ENCODE results near the gene TGM1. TPM values are rescaled to one million over a fixed set of nuclear protein-coding genes. Genes with fewer than 3 reads are reported as not detected.

Gene TGM1
- polyA plus RNA-seq, 1 of the 3 experiments (the other 2 are of a cell fraction): 2.7 TPM

DNA sequence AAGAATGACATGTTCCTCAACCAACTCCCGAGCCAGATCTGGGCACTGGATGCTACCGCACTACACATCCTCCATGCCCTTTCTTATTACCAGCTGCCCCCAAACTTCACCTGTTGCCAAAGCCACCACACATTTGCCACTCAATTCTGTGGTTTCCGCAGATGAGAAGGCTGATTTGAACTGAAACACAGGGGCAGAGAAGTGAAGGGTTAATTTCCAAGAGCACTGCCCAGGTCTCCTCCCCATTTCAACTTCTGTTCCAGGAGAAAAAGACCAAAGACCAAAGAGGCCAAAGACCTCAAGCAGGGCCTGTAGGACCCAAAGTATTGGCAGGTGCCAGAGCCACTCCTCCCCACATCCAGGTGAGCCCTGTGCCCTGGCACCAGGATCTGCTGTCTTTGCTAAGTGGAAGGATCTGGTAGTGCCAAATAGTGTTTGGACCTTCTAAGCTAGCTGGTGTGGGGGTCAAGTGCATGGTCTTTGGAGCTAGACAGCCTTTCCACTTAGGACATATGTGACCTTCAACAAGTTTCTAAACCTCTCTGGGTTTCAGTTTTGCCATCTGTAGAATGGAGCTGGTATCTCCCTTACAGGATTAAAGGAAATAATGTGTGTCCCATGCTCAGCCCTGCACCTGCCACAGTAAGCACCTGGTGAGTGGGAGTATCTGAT lies 28.6 kb upstream of the TGM1 start (continued):
- TF ChIP-seq ZBTB33 (IDR thresholded peaks at IDR 0.05; ENCODE audit: borderline replicate concordance, low read depth) (no peak), NFIC (IDR thresholded peaks at IDR 0.05; ENCODE audit: borderline replicate concordance) (no peak)

DNA sequence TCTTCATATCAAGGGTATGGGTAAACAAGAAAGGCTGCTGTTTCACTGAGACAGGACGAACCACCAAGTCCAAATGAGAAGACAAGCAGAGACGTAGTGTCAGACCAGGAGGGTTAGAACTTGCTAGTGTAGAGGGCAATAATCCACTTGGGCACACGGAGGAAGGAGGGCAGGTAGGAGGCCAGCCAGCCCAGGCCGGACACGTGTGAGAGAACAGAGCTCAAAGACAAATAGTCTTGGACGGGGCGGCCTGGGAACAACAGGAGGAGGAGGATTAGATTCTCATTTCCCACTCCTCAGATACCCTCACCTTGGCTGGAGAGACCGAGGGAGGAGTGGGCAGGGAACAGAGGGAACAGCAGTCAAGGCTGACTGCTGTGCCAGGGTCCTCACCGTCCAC lies 27.8 kb upstream of the TGM1 start:
- Histone ChIP-seq H2AFZ (ENCODE audit: low read depth) (no peak overlapping the region), H3K9me2 (no peaks in the 10 kb centered on the region), H4K20me1 (ENCODE audit: insufficient read depth) (no peaks in the 10 kb centered on the region), H3K4me2 (no peak overlapping the region), H3K9ac (no peak overlapping the region), H3F3A (replicated peaks; ENCODE audit: insufficient read depth) (peaks cover 3% of the 10 kb centered on the region), H3K27me3 (ENCODE audit: insufficient read depth) (no peaks in the 10 kb centered on the region), H3K36me3 (replicated peaks in 1 of 2; ENCODE audit: control insufficient read depth in 1 of 2, insufficient read depth in 2 of 2, low read length in 1 of 2) (peaks cover 9 to 42% of the 10 kb centered on the region in 2 experiments), H3K9me3 (no peaks in the 10 kb centered on the region), H3K27ac (ENCODE audit: low read depth in 2 of 2, low read length in 1 of 2) (no peak overlapping the region), H3K4me3 (ENCODE audit: low read depth in 2 of 2, low read length in 1 of 2) (no peak overlapping the region), H3K79me2 (ENCODE audit: insufficient read depth) (no peaks in the 10 kb centered on the region), H3K4me1 (ENCODE audit: control insufficient read depth in 1 of 2, insufficient read depth in 2 of 2, low read depth in 1 of 2, low read length in 1 of 2) (no peaks in the 10 kb centered on the region)
- POLR2A ChIA-PET: no interaction called here
- no peak for TF ChIP-seq RXRA (IDR thresholded peaks at IDR 0.05; ENCODE audit: borderline replicate concordance, low read depth)
- no peak for TF ChIP-seq JUND (IDR thresholded peaks at IDR 0.05)
- TF ChIP-seq, protein P1, sequence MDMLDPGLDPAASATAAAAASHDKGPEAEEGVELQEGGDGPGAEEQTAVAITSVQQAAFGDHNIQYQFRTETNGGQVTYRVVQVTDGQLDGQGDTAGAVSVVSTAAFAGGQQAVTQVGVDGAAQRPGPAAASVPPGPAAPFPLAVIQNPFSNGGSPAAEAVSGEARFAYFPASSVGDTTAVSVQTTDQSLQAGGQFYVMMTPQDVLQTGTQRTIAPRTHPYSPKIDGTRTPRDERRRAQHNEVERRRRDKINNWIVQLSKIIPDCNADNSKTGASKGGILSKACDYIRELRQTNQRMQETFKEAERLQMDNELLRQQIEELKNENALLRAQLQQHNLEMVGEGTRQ (IDR thresholded peaks at IDR 0.05; ENCODE audit: borderline replicate concordance, low read depth, low read length): no peak
- CTCF ChIA-PET: interaction anchor here (0.9 to 6.2 kb wide), 5 partner anchors 9 to 47 kb away, joined by 3 to 43 read pairs (median 18); partner anchors contain the start of genes CIDEB and TINF2
- no peak for DNase-seq
- 78% methylated on average over 8 of the region's 9 CpGs for WGBS (ENCODE audit: low lambda C conversion rate)

GRCh38 chr14:24289649-24290280 lies 26.8 kb upstream of the TGM1 start:
- 77% methylated on average over 6 of the region's 6 CpGs for WGBS (ENCODE audit: low lambda C conversion rate)
- no peak overlapping the region for H3K4me2 ChIP-seq
- no peaks in the 10 kb centered on the region for H3K79me2 ChIP-seq (ENCODE audit: insufficient read depth)
- no peaks in the 10 kb centered on the region for H4K20me1 ChIP-seq (ENCODE audit: insufficient read depth)
- no peaks in the 10 kb centered on the region for H3K4me1 ChIP-seq (ENCODE audit: control insufficient read depth in 1 of 2, insufficient read depth in 2 of 2, low read depth in 1 of 2, low read length in 1 of 2)
- no peak overlapping the region for H3K27ac ChIP-seq (ENCODE audit: low read depth in 2 of 2, low read length in 1 of 2)
- H3K27me3 ChIP-seq (ENCODE audit: insufficient read depth): no peaks in the 10 kb centered on the region
- no peak overlapping the region for H3K9ac ChIP-seq
- POLR2A ChIA-PET: interaction anchor here (0.5 to 0.6 kb wide), 2 partner anchors 18 to 245 kb away, joined by 3 read pairs; partner anchors contain the start of gene RABGGTA
- H3K36me3 ChIP-seq (replicated peaks in 1 of 2; ENCODE audit: control insufficient read depth in 1 of 2, insufficient read depth in 2 of 2, low read length in 1 of 2): peaks cover 3 to 32% of the 10 kb centered on the region in 2 experiments
- no peak for TF ChIP-seq POLR2AphosphoS5 (IDR thresholded peaks at IDR 0.05; ENCODE audit: low read depth, low read length)
- TF ChIP-seq, protein P2, sequence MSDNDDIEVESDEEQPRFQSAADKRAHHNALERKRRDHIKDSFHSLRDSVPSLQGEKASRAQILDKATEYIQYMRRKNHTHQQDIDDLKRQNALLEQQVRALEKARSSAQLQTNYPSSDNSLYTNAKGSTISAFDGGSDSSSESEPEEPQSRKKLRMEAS (IDR thresholded peaks at IDR 0.05; ENCODE audit: low read depth): no peak
- no peak for TF ChIP-seq GABPA (IDR thresholded peaks at IDR 0.05; ENCODE audit: low read depth)
- TF ChIP-seq GATA2 (CRISPR knock-in tag; IDR thresholded peaks at IDR 0.05): no peak
- TF ChIP-seq SIN3A (IDR thresholded peaks at IDR 0.05; ENCODE audit: borderline replicate concordance, low read depth, low read length): no peak
- no peak for TF ChIP-seq RFX5 (IDR thresholded peaks at IDR 0.05; ENCODE audit: low read length)
- TF ChIP-seq, protein P1 (IDR thresholded peaks at IDR 0.05; ENCODE audit: borderline replicate concordance, low read depth, low read length): no peak
- no peak for TF ChIP-seq YY1 (IDR thresholded peaks at IDR 0.05; ENCODE audit: low read depth)
- no peak for TF ChIP-seq FOXM1 (IDR thresholded peaks at IDR 0.05; ENCODE audit: low read depth)
- no peak for TF ChIP-seq MXI1 (IDR thresholded peaks at IDR 0.05; ENCODE audit: low read depth, low read length)
- no peak for TF ChIP-seq CHD2 (IDR thresholded peaks at IDR 0.05; ENCODE audit: low read length, partially characterized antibody)
- TF ChIP-seq ELF1 (IDR thresholded peaks at IDR 0.05): no peak
- TF ChIP-seq TCF12 (IDR thresholded peaks at IDR 0.05): no peak
- no peak for TF ChIP-seq EP300 (IDR thresholded peaks at IDR 0.05; ENCODE audit: borderline replicate concordance in 1 of 2, low read depth in 1 of 2, low read length in 1 of 2)
- no peak for TF ChIP-seq RXRA (IDR thresholded peaks at IDR 0.05; ENCODE audit: borderline replicate concordance, low read depth)
- TF ChIP-seq TEAD4 (IDR thresholded peaks at IDR 0.05; ENCODE audit: borderline replicate concordance, insufficient read depth): no peak
- no peaks in the 10 kb centered on the region for H3K9me2 ChIP-seq
- CTCF ChIA-PET: interaction anchor here (1.0 to 6.2 kb wide), 4 partner anchors 9 to 46 kb away, joined by 4 to 43 read pairs (median 20); partner anchors contain the start of genes CIDEB and TINF2
- H3K4me3 ChIP-seq (ENCODE audit: low read depth in 2 of 2, low read length in 1 of 2): no peak overlapping the region
- H3K9me3 ChIP-seq: no peaks in the 10 kb centered on the region
- H3F3A ChIP-seq (replicated peaks; ENCODE audit: insufficient read depth): no peaks in the 10 kb centered on the region
- H2AFZ ChIP-seq (ENCODE audit: low read depth): no peak overlapping the region
- no peak for DNase-seq

Data from SK-N-SH (cell line).